ENCODE data around the gene FBRSL1. TPM values are rescaled to one million over a fixed set of nuclear protein-coding genes. Genes with fewer than 3 reads are reported as not detected.

FBRSL1 gene
- total RNA-seq, 1 donor: 3.9 TPM

DNA sequence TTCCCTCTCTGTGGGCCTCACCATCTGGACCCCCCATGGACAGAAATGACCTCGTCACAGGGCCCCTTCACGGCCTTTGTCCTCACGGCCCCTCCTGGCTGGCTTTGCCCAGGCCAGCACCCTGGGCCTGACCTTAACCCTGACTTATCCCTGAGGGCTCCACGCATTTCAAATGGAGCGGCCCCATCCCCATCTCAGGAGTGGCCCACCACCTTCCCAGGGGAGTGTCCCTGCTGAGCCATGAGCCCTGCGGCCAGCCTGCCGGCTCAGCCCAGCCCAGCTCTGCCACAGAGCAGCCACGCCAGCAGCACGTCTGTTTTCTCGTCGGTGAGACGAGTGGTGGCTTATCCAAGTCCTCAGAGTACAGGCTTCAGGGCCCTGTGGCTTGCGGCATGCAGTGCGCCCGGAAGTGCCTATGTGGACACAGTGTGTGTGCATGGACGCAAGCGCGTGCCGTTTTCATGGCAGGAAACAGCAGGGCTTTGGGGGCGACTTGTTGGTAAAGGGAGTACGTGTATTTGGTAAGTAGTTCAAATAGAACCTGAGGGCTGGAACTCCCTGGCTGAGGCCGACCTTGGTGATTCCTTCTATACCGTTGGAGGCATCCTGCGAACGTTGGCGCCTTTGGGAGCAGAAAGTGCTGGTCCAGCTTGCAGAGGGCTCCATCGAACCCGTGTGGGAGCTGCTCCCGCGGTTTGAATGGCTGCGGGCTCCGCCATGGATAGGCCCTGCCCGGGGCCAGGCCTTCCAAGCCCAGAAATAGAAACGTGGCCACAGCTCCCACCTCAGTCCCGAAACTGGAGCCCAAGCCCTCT lies 68.3 kb downstream of the FBRSL1 start:
- DNase-seq (ENCODE audit: low read depth): no peak
- TF ChIP-seq, protein P1, sequence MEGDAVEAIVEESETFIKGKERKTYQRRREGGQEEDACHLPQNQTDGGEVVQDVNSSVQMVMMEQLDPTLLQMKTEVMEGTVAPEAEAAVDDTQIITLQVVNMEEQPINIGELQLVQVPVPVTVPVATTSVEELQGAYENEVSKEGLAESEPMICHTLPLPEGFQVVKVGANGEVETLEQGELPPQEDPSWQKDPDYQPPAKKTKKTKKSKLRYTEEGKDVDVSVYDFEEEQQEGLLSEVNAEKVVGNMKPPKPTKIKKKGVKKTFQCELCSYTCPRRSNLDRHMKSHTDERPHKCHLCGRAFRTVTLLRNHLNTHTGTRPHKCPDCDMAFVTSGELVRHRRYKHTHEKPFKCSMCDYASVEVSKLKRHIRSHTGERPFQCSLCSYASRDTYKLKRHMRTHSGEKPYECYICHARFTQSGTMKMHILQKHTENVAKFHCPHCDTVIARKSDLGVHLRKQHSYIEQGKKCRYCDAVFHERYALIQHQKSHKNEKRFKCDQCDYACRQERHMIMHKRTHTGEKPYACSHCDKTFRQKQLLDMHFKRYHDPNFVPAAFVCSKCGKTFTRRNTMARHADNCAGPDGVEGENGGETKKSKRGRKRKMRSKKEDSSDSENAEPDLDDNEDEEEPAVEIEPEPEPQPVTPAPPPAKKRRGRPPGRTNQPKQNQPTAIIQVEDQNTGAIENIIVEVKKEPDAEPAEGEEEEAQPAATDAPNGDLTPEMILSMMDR (IDR thresholded peaks at IDR 0.05; ENCODE audit: insufficient read depth, low read depth, low read length): no peak
- no peak overlapping the region for H3K4me3 ChIP-seq (ENCODE audit: low read depth, low read length)

GRCh38 chr12:132558861-132559623 lies 69.1 kb downstream of the FBRSL1 start:
- TF ChIP-seq, protein P1 (IDR thresholded peaks at IDR 0.05; ENCODE audit: insufficient read depth, low read depth, low read length): no peak
- DNase-seq (ENCODE audit: low read depth): no peak
- peak overlapping the region; percentile 66 for H3K4me3 ChIP-seq (ENCODE audit: low read depth, low read length)

DNA sequence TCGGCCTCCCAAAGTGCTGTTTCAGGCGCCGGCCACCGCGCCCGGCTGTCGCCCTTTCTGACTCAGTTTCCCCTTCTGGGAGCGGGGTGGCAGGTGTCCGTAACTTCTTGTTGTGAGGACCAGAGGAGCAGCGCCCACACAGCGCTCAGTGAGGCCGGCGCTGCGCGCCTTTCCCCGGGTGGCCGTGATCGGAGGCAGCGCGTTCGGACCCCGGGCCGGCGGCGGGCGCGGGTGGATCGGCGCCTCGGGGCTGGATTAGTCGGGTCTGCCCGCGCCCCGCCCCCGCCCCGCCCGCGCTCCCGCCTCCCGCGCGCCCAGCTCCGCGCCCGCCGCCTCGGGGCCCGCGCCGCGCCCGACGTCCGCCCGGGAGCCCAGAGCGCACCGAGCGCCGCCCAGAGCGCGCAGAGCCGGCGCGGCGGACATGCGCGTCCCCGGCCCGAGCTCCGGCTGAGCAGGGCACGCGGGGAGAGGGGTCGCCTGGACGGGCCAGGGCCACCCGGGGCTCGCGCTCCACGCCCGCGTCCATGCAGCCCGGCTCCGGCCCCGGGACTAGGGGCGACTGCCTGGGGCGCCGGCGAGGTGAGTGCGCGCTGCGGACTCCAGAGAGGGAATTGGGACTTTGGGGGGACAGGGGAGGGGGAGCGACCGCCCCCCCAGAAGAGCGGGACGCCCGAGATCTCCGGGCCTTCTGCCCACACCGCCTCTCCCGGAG lies 69.9 kb downstream of the FBRSL1 start:
- peak overlapping the region; percentile 66 for H3K4me3 ChIP-seq (ENCODE audit: low read depth, low read length)
- DNase-seq (ENCODE audit: low read depth): peak; percentile 33
- TF ChIP-seq, protein P1 (IDR thresholded peaks at IDR 0.05; ENCODE audit: insufficient read depth, low read depth, low read length): no peak

DNA sequence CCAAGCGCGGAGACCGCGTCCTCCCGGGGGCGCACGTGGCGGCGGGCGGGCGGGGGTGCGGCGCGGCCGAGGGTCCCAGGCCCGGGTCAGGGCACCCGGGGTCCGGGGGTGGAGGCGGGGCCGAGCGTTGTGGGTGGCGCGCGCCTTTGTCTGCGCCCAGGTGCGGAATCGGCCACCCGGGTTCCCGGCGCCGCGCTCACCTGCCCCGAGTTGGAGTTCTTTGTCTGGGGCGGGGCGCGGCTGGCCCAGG lies 70.3 kb downstream of the FBRSL1 start:
- DNase-seq (ENCODE audit: low read depth): no peak
- H3K4me3 ChIP-seq (ENCODE audit: low read depth, low read length): peak overlapping the region; percentile 52
- TF ChIP-seq, protein P1 (IDR thresholded peaks at IDR 0.05; ENCODE audit: insufficient read depth, low read depth, low read length): no peak

GRCh38 chr12:132560614-132561426 lies 70.9 kb downstream of the FBRSL1 start:
- DNase-seq (ENCODE audit: low read depth): peak; percentile 52
- peak overlapping the region; percentile 52 for H3K4me3 ChIP-seq (ENCODE audit: low read depth, low read length)
- TF ChIP-seq, protein P1 (IDR thresholded peaks at IDR 0.05; ENCODE audit: insufficient read depth, low read depth, low read length): peak; percentile 75

Other genes starting within 250 kb of the FBRSL1 start
- not detected in 2 replicates for gene GALNT9, start 160.6 kb upstream of the FBRSL1 start, total RNA-seq
- 0.32 TPM in 1 of 2 replicates, not detected in the other for gene LRCOL1, start 120.4 kb downstream of the FBRSL1 start, total RNA-seq
- gene P2RX2, start 128.6 kb downstream of the FBRSL1 start, total RNA-seq: not detected in 2 replicates
- 21.9 and 26.3 TPM in 2 replicates for gene POLE, start 197.2 kb downstream of the FBRSL1 start, total RNA-seq
- 10.8 and 16.4 TPM in 2 replicates for gene PXMP2, start 197.4 kb downstream of the FBRSL1 start, total RNA-seq
- gene PGAM5, start 220.7 kb downstream of the FBRSL1 start, total RNA-seq: 26.7 and 39.3 TPM in 2 replicates

Data from fibroblast of villous mesenchyme (primary cell).